Stimulated activated CD4-positive, alpha-beta T cell treated with anti-CD3 and anti-CD28 coated beads, TNF-alpha, amount 100 ng/mL, for 24 hours (primary cell): ENCODE measurements around the gene TBCK.

Experiments used
- DNase-seq, 3 experiments: peaks; one replicate each; pipeline ENCODE4 v3.0.0-alpha.2; 2020; ENCODE audit warnings: low read depth in 3 of 3

Gene TBCK

GRCh38 chr4:105992641-105993305, 323.2 kb downstream of the TBCK start:
- no peak for DNase-seq

GRCh38 chr4:105991726-105992125, 324.3 kb downstream of the TBCK start:
- no peak for DNase-seq
